Measurements from ENCODE around the gene APOA5. TPM values are rescaled to one million over a fixed set of nuclear protein-coding genes. Genes with fewer than 3 reads are reported as not detected.

The APOA5 gene
- total RNA-seq, 4 donors from 2014 or later, result not detected

DNA sequence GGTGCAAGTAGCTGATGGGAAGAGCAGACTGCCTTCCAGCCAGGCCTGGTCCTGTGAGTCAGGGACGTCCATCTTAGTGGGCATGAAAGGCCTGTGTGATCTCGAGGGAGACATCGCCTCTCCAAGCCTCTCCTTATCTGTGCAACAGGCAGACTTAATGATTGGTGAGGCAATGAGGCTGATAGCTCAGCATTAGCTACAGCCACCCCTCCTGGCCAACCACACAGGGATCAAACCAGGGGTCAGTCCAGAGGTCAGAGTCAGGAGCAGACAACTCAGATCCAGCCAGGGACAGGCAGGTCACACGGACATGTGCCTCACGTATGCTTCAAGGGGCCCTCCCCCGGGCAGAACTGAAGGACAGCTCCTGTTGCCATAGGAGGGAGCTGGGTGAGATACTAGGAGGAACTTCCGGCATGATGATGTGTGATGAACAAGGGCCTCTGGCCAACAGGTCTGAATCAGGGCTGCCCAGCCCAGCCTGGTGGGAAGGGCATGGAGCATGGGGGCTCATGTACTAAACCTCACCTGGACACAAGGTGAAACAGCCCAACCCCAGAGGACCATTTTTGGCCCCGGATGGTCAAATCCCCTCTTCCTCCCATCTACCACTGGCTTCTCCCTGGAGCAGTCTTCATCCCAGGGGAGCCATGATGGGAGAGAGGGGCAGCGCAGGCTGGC, 35.2 kb upstream of the APOA5 start:
- H3K27me3 ChIP-seq, result no peaks in the 10 kb centered on the region
- no peak overlapping the region for H3K4me3 ChIP-seq
- 65% methylated on average over 3 of the region's 9 CpGs; no CpG with 5 or more reads in 1 of the 2 donors for WGBS, 2 donors (ENCODE audit: low coverage in 1 of 2)
- no peak overlapping the region for H3K27ac ChIP-seq
- no peaks in the 10 kb centered on the region for H3K36me3 ChIP-seq
- no peak for TF ChIP-seq POLR2AphosphoS5 (IDR thresholded peaks at IDR 0.05)
- no peaks in the 10 kb centered on the region for H3K9me3 ChIP-seq
- no peak for ATAC-seq
- no peaks in the 10 kb centered on the region for H3K4me1 ChIP-seq

DNA sequence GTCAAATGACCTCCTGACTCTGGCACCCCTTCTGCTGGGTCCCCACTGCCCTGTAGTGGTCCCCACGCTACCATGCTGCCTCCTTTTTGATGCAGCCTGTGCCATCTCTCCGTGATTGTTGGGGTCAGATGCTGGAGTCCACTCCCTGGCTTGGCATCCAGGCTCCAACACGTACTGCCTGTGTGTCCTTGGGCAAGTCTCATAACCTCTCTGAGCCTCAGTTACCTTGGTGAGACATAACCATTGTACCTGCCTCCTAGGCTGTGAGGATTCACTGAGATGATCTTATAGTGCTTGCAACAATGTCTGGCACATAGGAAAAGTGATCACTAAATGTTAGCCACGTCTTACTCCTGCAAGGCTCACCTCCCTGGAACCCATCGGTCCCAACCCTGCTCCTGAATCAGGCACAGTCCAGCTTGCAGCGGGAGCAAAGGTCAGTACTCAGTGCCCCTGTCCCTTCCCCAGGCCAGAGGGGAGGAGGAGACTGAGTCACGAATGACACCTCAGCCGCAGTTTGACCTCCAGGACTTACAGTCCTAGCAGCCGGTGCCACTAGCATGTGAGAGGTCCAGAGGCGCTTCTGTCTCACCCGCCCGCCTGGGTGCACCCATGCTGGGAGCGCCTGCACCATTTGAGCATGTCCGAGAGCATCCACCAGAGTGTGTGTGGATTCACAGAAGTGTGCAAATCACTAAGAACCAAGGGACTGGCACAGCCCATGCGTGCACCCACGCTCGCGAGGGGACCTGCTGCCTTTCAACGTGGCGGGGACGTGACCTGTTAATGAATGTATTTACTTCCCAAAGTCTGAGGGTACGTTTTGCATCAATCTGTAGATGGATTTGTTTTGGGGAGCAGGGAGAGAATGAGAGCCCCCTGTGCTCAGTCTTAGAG, 34.4 kb upstream of the APOA5 start:
- Histone ChIP-seq H3K4me3 (no peak overlapping the region), H3K27me3 (no peaks in the 10 kb centered on the region), H3K4me1 (no peaks in the 10 kb centered on the region), H3K27ac (no peak overlapping the region), H3K9me3 (no peaks in the 10 kb centered on the region), H3K36me3 (no peaks in the 10 kb centered on the region)
- TF ChIP-seq, protein P1, sequence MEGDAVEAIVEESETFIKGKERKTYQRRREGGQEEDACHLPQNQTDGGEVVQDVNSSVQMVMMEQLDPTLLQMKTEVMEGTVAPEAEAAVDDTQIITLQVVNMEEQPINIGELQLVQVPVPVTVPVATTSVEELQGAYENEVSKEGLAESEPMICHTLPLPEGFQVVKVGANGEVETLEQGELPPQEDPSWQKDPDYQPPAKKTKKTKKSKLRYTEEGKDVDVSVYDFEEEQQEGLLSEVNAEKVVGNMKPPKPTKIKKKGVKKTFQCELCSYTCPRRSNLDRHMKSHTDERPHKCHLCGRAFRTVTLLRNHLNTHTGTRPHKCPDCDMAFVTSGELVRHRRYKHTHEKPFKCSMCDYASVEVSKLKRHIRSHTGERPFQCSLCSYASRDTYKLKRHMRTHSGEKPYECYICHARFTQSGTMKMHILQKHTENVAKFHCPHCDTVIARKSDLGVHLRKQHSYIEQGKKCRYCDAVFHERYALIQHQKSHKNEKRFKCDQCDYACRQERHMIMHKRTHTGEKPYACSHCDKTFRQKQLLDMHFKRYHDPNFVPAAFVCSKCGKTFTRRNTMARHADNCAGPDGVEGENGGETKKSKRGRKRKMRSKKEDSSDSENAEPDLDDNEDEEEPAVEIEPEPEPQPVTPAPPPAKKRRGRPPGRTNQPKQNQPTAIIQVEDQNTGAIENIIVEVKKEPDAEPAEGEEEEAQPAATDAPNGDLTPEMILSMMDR (IDR thresholded peaks at IDR 0.05), result no peak
- TF ChIP-seq POLR2A (IDR thresholded peaks at IDR 0.05), result no peak
- no peak for TF ChIP-seq POLR2AphosphoS5 (IDR thresholded peaks at IDR 0.05)
- 82 to 84% methylated on average over 5 to 9 of the region's 22 CpGs for WGBS, 2 donors (ENCODE audit: low coverage in 1 of 2)
- ATAC-seq, result no peak

DNA sequence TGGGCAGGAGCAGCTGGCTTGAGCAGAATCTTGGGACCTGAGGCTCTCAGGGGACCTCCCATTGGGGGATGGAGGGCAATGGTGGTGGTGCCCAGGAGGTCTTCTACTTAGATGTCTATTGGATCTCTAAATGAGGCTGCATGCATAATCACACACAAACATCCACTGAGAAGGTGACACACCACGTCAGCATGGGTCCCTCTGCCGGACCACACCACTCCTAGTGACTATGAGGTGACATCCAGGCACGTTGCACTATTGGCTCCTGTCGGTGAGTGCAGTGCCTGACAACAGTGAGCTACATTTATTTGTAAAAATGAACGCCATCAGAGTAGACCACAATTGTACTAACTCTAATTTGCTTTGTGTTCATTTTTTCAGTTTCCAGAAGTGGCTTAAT, 33.8 kb upstream of the APOA5 start:
- Histone ChIP-seq H3K36me3 (no peaks in the 10 kb centered on the region), H3K27me3 (no peaks in the 10 kb centered on the region), H3K4me3 (no peak overlapping the region), H3K9me3 (no peaks in the 10 kb centered on the region), H3K4me1 (no peaks in the 10 kb centered on the region), H3K27ac (no peak overlapping the region)
- 64 to 100% methylated on average over 1 to 5 of the region's 5 CpGs for WGBS, 2 donors (ENCODE audit: low coverage in 1 of 2)
- TF ChIP-seq POLR2A (IDR thresholded peaks at IDR 0.05) (no peak), EP300 (IDR thresholded peaks at IDR 0.05) (no peak)
- no peak for ATAC-seq

DNA sequence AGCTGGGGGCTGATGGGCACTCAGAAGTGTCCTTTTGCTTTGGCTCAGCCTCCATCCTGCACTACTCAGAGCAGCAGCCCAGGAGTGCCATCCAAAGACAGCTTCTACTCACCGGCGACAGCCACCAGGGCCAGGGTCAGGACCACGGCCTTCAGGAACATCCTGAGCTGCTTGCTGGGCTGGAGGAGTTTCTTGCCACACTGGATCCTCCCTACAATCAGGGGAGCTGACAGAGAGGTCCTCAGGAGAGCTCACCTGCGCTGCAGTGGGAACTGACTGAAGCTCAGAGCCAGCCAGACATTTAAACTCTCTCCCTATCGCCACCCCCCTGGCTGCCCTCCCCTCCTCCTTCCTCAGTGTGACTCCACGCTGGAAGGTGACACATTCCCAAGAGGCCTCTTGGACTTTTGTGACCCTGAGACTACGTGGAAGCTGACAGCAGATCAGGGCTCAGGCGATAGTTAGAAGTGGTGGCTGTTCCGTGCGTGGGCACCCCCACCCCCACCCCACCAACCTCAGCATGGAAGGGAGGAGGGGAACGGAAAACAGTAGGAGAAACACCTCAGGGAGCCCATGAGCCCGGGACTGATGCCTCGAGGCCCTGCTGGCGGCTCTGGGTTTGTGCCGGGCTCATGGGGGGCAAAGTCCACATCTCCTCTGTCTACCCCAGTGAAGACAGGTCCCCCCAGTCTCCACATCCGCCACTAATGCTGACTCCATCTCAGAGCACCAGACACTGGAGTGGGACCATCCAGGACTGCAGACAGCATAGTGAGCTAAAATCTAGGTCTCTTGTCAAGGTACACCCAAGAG, 31.6 kb upstream of the APOA5 start, which contains the start of gene APOA4:
Gene APOA4, minus strand, starts transcription at position 274 of the 813 bp plus-strand sequence. Its CDS starts 113 bp downstream, at position 161.
- ATAC-seq, result no peak
- TF ChIP-seq POLR2AphosphoS5 (IDR thresholded peaks at IDR 0.05) (no peak), POLR2A (IDR thresholded peaks at IDR 0.05) (no peak), EP300 (IDR thresholded peaks at IDR 0.05) (no peak)
- TF ChIP-seq, protein P1 (IDR thresholded peaks at IDR 0.05), result no peak

DNA sequence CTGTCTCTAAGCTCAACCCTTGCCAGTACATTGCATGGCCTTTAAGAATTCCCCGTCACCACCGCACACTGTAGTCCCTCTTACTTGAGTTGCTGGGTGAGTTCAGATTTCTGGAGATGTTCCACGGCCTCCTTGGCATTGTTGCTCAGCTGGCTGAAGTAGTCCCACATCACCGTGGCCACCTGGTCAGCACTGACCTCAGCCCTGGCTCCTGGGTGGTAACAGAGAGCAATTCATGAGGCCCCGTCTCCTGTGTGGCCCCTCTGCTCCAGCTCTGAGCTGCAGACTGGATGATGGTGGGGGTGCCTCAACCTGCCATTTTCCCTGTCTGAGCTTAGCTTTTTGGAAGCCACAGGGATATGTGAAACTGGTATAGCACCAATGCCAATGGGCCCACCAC, 30.9 kb upstream of the APOA5 start:
- Histone ChIP-seq H3K4me3 (no peak overlapping the region), H3K27ac (no peak overlapping the region), H3K4me1 (no peaks in the 10 kb centered on the region), H3K27me3 (no peaks in the 10 kb centered on the region), H3K9me3 (no peaks in the 10 kb centered on the region), H3K36me3 (no peaks in the 10 kb centered on the region)
- no peak for ATAC-seq
- WGBS, 2 donors (ENCODE audit: low coverage in 1 of 2), result 89% methylated on average over 3 of the region's 5 CpGs; no CpG with 5 or more reads in 1 of the 2 donors
- TF ChIP-seq, protein P1 (IDR thresholded peaks at IDR 0.05), result no peak
- no peak for TF ChIP-seq POLR2A (IDR thresholded peaks at IDR 0.05)
- TF ChIP-seq POLR2AphosphoS5 (IDR thresholded peaks at IDR 0.05), result no peak
- TF ChIP-seq EP300 (IDR thresholded peaks at IDR 0.05), result no peak

More for the DNA sequence above, 31.6 kb upstream of the APOA5 start, which contains the start of gene APOA4:
- 90 to 100% methylated on average over 1 to 2 of the region's 16 CpGs for WGBS, 2 donors (ENCODE audit: low coverage in 1 of 2)
- H3K4me1 ChIP-seq, result no peaks in the 10 kb centered on the region
- H3K27me3 ChIP-seq, result no peaks in the 10 kb centered on the region
- H3K36me3 ChIP-seq, result no peaks in the 10 kb centered on the region
- no peak within 1 kb of the TSS for H3K4me3 ChIP-seq
- no peaks in the 10 kb centered on the region for H3K9me3 ChIP-seq
- no peak within 1 kb of the TSS for H3K27ac ChIP-seq
